GM12878 (cell line): ENCODE measurements around the gene ZWILCH. TPM values are rescaled to one million over a fixed set of nuclear protein-coding genes. Genes with fewer than 3 reads are reported as not detected.

ENCODE experiments used
- ATAC-seq: fragments of 200-7000 bp; cut with Tn5 transposase; 3 replicates; pipeline ENCODE4 v1.9.1; 2020; ENCODE audit warnings: mild to moderate bottlenecking, moderate library complexity
- BruUV-seq: library from RNA; stranded (reverse); fragments of 400-500 nt; replicated peaks from 2 replicates; lab custom pipeline; 2021; lab: Mats Ljungman, UMichigan
- CTCF ChIA-PET: fragments of 300-600 bp; sonication (Branson Sonifier 250); formaldehyde crosslinking; extraction: SDS; loops from one replicate; lab custom pipeline; 2021; ENCODE audit warnings: inconsistent platforms; lab: Yijun Ruan, JAX
- POLR2A ChIA-PET: fragments of 350-600 bp; formaldehyde crosslinking; extraction: SDS; loops from one replicate; lab custom pipeline; 2021; ENCODE audit warnings: inconsistent platforms; lab: Charles Lee
- RAD21 ChIA-PET: fragments of 300-600 bp; sonication (Branson Sonifier 250); formaldehyde crosslinking; loops from one replicate; lab custom pipeline; 2023; ENCODE audit warnings: antibody characterized with exemption; ENCODE audit not compliant: unreplicated experiment; lab: Charles Lee
- SMC1A ChIA-PET: fragments of 300-600 bp; sonication (Branson Sonifier 250); formaldehyde crosslinking; loops from one replicate; lab custom pipeline; 2023; ENCODE audit not compliant: unreplicated experiment, uncharacterized antibody; lab: Charles Lee
- DNase-seq: peaks from one replicate; pipeline ENCODE4 v3.0.0-alpha.2; 2011; ENCODE audit warnings: low read depth, low spot score
- FAIRE-seq: peaks from 3 replicates; lab custom pipeline; 2011; peaks lifted over from hg19 to GRCh38; lab: Jason Lieb, UNC
- H2AFZ ChIP-seq: 2 replicates; pipeline ENCODE4 v1.6.0; 2011; ENCODE audit warnings: low read depth, low read length, control low read depth; ENCODE audit not compliant: control insufficient read depth
- H3K27ac ChIP-seq: 2 replicates; pipeline ENCODE4 v1.5.1; 2011; ENCODE audit warnings: control low read depth; ENCODE audit not compliant: control insufficient read depth, insufficient read depth
- H3K27me3 ChIP-seq, 2 experiments: replicated peaks in 1 of 2; 2 replicates each; pipeline versions ENCODE4 v1.6.0 to v1.6.1; 2011; ENCODE audit warnings: low read length in 1 of 2; ENCODE audit not compliant: control insufficient read depth in 2 of 2, insufficient read depth in 2 of 2
- H3K36me3 ChIP-seq, 2 experiments: 2 replicates each; pipeline ENCODE4 v1.5.1; 2011; ENCODE audit warnings: low read length in 1 of 2; ENCODE audit not compliant: control insufficient read depth in 2 of 2, insufficient read depth in 2 of 2
- H3K4me1 ChIP-seq: 2 replicates; pipeline ENCODE4 v1.6.1; 2011; ENCODE audit warnings: mild to moderate bottlenecking, low read length, moderate library complexity, mixed read lengths; ENCODE audit not compliant: control insufficient read depth, insufficient read depth
- H3K4me2 ChIP-seq: 2 replicates; pipeline ENCODE4 v1.6.0; 2011; ENCODE audit warnings: control low read depth; ENCODE audit not compliant: control insufficient read depth, insufficient read depth
- H3K4me3 ChIP-seq: fragments of 200-600 bp; sonication (generic); 2 replicates; pipeline ENCODE4 v1.5.1; 2016
- H3K79me2 ChIP-seq: 2 replicates; pipeline ENCODE4 v1.6.0; 2011; ENCODE audit warnings: low read length; ENCODE audit not compliant: control insufficient read depth, insufficient read depth
- H3K9ac ChIP-seq: 2 replicates; pipeline ENCODE4 v1.8.0; 2011; ENCODE audit warnings: low read length, control low read depth, mixed read lengths; ENCODE audit not compliant: control insufficient read depth, insufficient read depth
- H3K9me3 ChIP-seq: replicated peaks from 3 replicates; pipeline ENCODE4 v1.5.1; 2011; ENCODE audit warnings: mild to moderate bottlenecking, low read length; ENCODE audit not compliant: control insufficient read depth, insufficient read depth
- H4K20me1 ChIP-seq: 2 replicates; pipeline ENCODE4 v1.6.0; 2011; ENCODE audit not compliant: control insufficient read depth, insufficient read depth
- ATF7 ChIP-seq: fragments of 450-650 bp; IDR thresholded peaks from 2 replicates; pipeline ENCODE4 v1.6.1; 2016; ENCODE audit warnings: low read depth, mild to moderate bottlenecking
- BCL3 ChIP-seq: IDR thresholded peaks from 2 replicates; pipeline ENCODE4 v1.6.1; 2011; ENCODE audit warnings: borderline replicate concordance, low read depth, mild to moderate bottlenecking, moderate library complexity, low read length; ENCODE audit not compliant: insufficient read depth, poor library complexity, severe bottlenecking
- CBFB ChIP-seq: IDR thresholded peaks from 2 replicates; pipeline ENCODE4 v1.6.1; 2016; ENCODE audit warnings: antibody characterized with exemption, low read depth
- ESRRA ChIP-seq: IDR thresholded peaks from 2 replicates; pipeline ENCODE4 v1.6.1; 2012; ENCODE audit warnings: mild to moderate bottlenecking, low read length, improper control_type of control experiment
- MYC ChIP-seq: IDR thresholded peaks from 2 replicates; pipeline ENCODE4 v1.6.1; 2011; ENCODE audit warnings: mild to moderate bottlenecking, low read length, moderate library complexity, inconsistent platforms; ENCODE audit not compliant: insufficient read depth, insufficient replicate concordance, insufficient read length, severe bottlenecking
- NFYB ChIP-seq: IDR thresholded peaks from 2 replicates; pipeline ENCODE4 v1.6.1; 2011; ENCODE audit warnings: low read depth, mild to moderate bottlenecking, low read length, improper control_type of control experiment, moderate library complexity; ENCODE audit not compliant: insufficient read depth
- NR2F1 ChIP-seq: fragments of 450-650 bp; conservative IDR thresholded peaks from 2 replicates; pipeline ENCODE4 v1.6.1; 2017; ENCODE audit warnings: mild to moderate bottlenecking
- PML ChIP-seq: IDR thresholded peaks from 2 replicates; pipeline ENCODE4 v1.6.1; 2012; ENCODE audit warnings: low read length, inconsistent platforms
- RUNX3 ChIP-seq: IDR thresholded peaks from 2 replicates; pipeline ENCODE4 v1.6.1; 2012; ENCODE audit warnings: low read length, inconsistent platforms
- SIN3A ChIP-seq: IDR thresholded peaks from 2 replicates; pipeline ENCODE4 v1.6.1; 2012; ENCODE audit warnings: low read depth, low read length, improper control_type of control experiment
- ZNF207 ChIP-seq: fragments of 450-650 bp; IDR thresholded peaks from 2 replicates; pipeline ENCODE4 v1.6.1; 2014; ENCODE audit warnings: antibody characterized with exemption, mild to moderate bottlenecking, borderline replicate concordance
- ZNF217 ChIP-seq: fragments of 450-650 bp; IDR thresholded peaks from 2 replicates; pipeline ENCODE4 v1.6.1; 2017; ENCODE audit warnings: antibody characterized with exemption, mild to moderate bottlenecking
- WGBS: methylation state at CpG from one replicate; pipeline ENCODE4 v1.1.6; 2016; ENCODE audit warnings: low lambda C conversion rate; ENCODE audit not compliant: insufficient replicate concordance, insufficient coverage; ENCODE audit errors: missing lambda C conversion rate; 5-methylcytosine and 5-hydroxymethylcytosine counted together
- in situ Hi-C: fragments of 300-500 bp; cut with MboI; formaldehyde crosslinking; loops from 9 replicates; pipeline ENCODE4 v1.14.3; 2018; ENCODE audit warnings: mixed read lengths
- intact Hi-C: fragments of 100-400 bp; cut with micrococcal nuclease; formaldehyde crosslinking; loops from one replicate; pipeline ENCODE4 v1.14.2; 2022; ENCODE audit not compliant: unreplicated experiment
- polyA plus RNA-seq, 11 experiments: library from polyadenylated mRNA; depleted of rRNA in 4 of 11; unstranded in 6 of 11; stranded (reverse) in 5 of 11; fragments of >200 nt; fragmentation: Nextera tagmentation in 4 of 11; fragmentation: Illumina TruSeq in 1 of 11; extraction: Ambion mirVana in 4 of 11; extraction: Trizol in 1 of 11; gene quantifications; 1 replicate in 1 of 11; 2 replicates in 10 of 11; pipeline versions ENCODE4 v1.2.1 to v1.2.3, GENCODE V29; 2011 to 2016; ENCODE audit warnings: inconsistent platforms in 2 of 11, missing spikeins in 2 of 11, low read depth in 1 of 11
- total RNA-seq, 4 experiments: library from RNA; depleted of rRNA in 3 of 4; stranded (reverse); fragments of >200 nt in 3 of 4; fragmentation: Illumina TruSeq in 1 of 4; extraction: Trizol in 1 of 4; gene quantifications; 2 replicates each; pipeline versions ENCODE4 v1.2.1 to v1.2.3, GENCODE V29; 2013 to 2021
- TF ChIP-seq, protein P1 (sequence below): fragments of 450-650 bp; IDR thresholded peaks from 2 replicates; pipeline ENCODE4 v1.6.1; 2016; ENCODE audit warnings: mild to moderate bottlenecking

Gene ZWILCH
- total and polyA plus RNA-seq, 10 of the 15 experiments (the other 5 are each of a cell fraction or from before 2014, with no cell fraction given): 15.6 to 73.9 (median 32.4) TPM

GRCh38 chr15:66508293-66508883, 3.3 kb downstream of the ZWILCH start (continued):
- TF ChIP-seq, protein P1, sequence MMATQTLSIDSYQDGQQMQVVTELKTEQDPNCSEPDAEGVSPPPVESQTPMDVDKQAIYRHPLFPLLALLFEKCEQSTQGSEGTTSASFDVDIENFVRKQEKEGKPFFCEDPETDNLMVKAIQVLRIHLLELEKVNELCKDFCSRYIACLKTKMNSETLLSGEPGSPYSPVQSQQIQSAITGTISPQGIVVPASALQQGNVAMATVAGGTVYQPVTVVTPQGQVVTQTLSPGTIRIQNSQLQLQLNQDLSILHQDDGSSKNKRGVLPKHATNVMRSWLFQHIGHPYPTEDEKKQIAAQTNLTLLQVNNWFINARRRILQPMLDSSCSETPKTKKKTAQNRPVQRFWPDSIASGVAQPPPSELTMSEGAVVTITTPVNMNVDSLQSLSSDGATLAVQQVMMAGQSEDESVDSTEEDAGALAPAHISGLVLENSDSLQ: peak; percentile 86
- TF ChIP-seq ATF7: peak; percentile 20; the same call in 1 of the 2 replicates

DNA sequence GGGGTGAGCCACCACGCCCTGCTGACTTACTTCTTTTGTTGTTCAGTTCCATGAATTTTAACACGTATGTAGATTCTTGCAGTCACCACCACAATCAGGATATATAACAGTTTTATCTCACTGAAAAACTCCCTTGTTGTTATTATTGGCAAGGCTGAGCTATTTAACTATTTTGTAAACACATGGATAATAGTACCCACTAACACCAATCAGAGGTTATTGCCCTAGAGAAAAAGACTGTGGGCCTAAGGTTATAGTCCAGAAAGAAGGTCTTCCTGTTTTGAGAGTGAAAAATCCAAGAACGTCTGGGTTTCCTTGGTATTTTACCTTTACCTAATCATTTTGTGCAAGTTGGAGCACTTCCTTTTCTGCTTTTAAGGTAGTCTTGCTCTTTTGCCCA, 9.5 kb downstream of the ZWILCH start:
- no peak for FAIRE-seq
- WGBS: 79% methylated on average over 3 of the region's 3 CpGs
- H3K4me2 ChIP-seq: no peak overlapping the region

More for the DNA sequence above, 9.5 kb downstream of the ZWILCH start:
- Histone ChIP-seq H4K20me1 (no peaks in the 10 kb centered on the region), H3K4me1 (no peaks in the 10 kb centered on the region), H3K9ac (no peak overlapping the region), H3K9me3 (no peaks in the 10 kb centered on the region), H3K36me3 (peaks cover 0 to 6% of the 10 kb centered on the region in 2 experiments; a peak in 3 of 4 replicates), H3K27me3 (no peaks in the 10 kb centered on the region), H3K79me2 (no peaks in the 10 kb centered on the region), H3K4me3 (no peak overlapping the region), H3K27ac (no peak overlapping the region), H2AFZ (no peak overlapping the region)
- ATAC-seq (no peak), DNase-seq (no peak)
- RAD21 ChIA-PET: no interaction called here
- BruUV-seq: no TSS peak
- in situ Hi-C loops: no loop called here
- SMC1A ChIA-PET: no interaction called here
- POLR2A ChIA-PET: no interaction called here
- CTCF ChIA-PET: no interaction called here
- intact Hi-C loops: no loop called here
- TF ChIP-seq NR2F1 (no peak), ZNF207 (no peak), PML (no peak), SIN3A (no peak), MYC (no peak), ATF7 (no peak), BCL3 (no peak), CBFB (no peak), ESRRA (no peak), RUNX3 (no peak), ZNF217 (no peak), NFYB (no peak)
